GM19324 (cell line): Measurements from ENCODE around the gene KIF5C.

ENCODE experiments used
- ATAC-seq: cut with Tn5 transposase; IDR thresholded peaks from one replicate; pipeline ENCODE4 v1.9.1; 2021; ENCODE audit warnings: mild to moderate bottlenecking, moderate library complexity; ENCODE audit not compliant: unreplicated experiment, low FRiP score

KIF5C gene

DNA sequence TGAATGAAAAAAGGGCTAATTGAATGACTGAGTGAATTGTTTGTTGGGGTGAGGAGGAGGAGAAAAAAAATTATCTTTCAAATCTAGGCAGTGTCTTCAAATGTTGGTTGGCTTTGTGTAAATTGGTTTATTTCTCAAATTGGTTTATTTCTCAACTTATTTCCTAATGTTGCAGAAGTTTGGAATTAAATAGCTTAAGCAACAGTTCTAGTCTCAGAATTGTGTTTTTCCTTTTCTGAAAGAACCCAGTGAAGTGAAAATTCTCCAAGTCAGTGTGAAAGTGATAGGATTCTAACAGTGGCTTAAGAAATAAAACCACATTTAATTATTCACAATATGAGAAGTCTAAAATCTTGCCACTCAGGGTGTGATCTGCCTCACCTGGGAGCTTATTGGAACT is 108.9 kb downstream of the KIF5C start:
- no peak for ATAC-seq

DNA sequence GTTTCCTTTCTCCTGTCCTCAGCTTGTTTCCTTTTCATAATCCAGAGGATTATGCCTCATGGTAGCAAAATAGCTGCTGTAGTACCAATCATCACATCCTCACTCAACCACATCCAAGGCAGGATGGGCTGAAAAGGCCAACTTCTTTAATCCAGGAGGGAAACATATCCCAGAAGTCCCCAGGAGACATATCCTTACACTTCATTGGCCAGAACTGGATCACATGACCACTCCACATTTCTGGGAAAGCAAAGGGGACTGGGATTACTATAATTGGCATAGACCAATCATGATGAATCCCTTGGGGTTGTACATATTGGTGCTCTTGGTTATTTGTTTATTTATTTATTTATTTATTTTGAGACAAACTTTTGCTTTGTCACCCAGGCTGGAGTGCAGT is 109.4 kb downstream of the KIF5C start:
- ATAC-seq, result no peak

DNA sequence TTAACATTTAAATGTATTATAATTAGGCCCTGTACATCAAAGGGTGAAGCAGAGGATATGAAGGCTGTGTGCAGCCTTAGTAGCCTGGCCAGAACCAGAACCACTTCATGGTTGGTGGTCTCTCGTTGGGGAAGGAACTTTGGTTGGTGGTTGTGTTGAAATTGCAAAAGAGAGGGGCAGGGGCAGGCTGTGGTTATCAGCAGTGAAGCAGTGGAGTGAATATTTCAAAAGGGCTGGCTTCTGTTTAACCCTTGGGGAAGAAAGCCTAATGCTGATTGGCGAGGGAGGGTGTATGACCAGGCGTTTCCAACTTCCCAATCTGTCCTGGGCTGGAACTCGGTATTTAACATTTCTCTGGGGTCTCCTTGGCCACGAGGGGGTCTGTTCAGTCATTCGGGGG is 112.3 kb downstream of the KIF5C start:
- no peak for ATAC-seq

GRCh38 chr2:148988337-148988736 is 113.3 kb downstream of the KIF5C start:
- no peak for ATAC-seq

DNA sequence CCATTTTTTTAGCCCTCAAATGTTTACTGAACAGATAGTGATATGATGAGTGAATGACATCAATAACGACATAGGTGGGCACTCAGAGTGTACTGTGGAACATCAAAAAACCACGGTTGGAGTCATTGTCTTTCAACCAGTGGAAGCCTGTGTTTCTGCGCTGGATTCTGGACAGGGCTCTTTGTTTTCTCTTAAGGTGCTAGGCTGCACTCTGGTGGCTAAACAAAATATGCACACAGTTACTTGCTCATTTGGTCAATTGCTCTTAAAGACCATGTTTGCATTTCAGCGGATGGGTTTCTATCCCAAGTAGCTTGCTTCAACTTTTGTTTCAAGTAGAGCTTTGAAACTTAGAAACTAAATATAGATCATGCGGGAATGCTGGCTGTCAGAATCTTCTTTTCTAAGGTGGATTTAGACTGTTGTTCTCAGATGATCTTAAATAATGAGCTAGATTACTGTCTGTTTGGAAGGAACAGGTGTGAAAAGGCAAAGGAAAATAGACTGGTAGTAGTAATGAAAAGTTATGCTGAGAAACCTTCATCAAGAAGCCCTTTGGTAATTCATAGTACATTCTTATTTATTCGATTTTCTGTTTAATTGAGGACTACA is 115.0 kb downstream of the KIF5C start:
- ATAC-seq, result peak; percentile 82

- ATAC-seq, result no peak
Observed at GRCh38 chr2:148990968-148991367, 115.9 kb downstream of the KIF5C start.

- no peak for ATAC-seq
Observed at GRCh38 chr2:148992448-148992847, 117.4 kb downstream of the KIF5C start.

DNA sequence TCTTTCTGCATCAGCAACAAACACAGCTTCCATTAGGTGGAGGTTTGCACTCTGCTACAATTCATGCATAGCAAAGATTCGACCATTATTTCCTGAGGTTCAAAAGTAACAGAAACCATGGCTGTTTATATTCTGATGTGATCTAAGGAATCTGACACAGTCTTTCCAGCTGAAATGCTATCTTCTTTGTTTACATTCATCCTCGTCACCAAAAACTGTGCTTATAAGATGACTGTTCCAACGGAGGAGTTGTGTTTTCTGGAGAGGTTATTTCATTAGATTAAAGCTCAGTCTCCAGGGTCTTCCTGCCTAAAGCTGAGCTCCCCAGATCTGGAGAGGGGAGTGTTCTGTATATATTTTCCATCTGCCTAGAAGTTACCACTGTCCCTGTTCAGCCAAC is 118.3 kb downstream of the KIF5C start:
- ATAC-seq, result no peak

DNA sequence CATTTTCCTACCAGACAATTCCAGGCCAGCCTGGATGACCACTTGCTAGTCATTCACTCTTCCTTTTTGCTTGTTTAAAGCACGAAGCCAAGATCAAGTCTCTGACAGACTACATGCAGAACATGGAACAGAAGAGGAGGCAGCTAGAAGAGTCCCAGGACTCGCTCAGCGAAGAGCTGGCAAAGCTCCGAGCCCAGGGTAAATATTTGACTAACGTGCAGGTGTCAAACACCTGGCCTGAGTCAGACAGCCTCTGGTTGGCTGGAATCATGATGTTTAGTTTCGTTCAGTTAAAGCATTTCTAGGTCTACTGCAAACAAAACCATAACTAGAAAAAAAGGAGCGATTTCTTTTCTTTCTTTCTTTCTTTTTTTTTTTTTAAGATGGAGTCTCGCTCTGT is 119.3 kb downstream of the KIF5C start:
- no peak for ATAC-seq

- no peak for ATAC-seq
Observed at GRCh38 chr2:148996805-148997204, 121.8 kb downstream of the KIF5C start.

DNA sequence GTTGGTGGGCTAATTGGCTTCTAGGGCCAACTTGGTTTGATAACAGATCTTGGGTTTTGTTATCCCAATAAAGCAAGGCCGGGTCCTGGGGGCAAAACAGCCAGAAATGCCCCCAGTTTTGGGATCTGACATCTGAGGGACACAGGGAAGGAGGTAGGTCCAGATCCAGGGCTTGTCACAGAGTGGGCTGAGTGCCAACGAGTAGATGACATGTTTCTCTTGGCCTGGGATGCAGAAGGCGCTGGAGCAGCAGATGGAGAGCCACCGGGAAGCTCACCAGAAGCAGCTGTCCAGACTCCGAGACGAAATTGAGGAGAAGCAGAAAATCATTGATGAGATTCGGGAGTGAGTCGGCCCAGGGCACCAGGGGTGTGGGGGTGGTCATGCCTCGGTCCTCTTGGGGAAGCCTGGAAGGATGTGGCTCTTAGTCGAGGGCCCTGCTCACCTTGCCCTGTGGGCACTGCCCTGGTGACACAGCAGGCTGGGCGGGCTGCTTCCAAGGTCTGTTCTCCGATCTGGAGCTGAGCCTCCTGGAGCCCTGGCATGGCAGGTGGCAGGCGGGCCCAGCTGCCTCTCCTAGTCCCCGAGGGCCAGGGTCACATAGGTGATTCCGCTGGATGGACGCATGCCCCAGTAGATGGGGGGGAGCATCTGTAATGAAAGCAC is 123.3 kb downstream of the KIF5C start:
- no peak for ATAC-seq

- no peak for ATAC-seq
Observed at GRCh38 chr2:148998831-148999200, 123.8 kb downstream of the KIF5C start.

DNA sequence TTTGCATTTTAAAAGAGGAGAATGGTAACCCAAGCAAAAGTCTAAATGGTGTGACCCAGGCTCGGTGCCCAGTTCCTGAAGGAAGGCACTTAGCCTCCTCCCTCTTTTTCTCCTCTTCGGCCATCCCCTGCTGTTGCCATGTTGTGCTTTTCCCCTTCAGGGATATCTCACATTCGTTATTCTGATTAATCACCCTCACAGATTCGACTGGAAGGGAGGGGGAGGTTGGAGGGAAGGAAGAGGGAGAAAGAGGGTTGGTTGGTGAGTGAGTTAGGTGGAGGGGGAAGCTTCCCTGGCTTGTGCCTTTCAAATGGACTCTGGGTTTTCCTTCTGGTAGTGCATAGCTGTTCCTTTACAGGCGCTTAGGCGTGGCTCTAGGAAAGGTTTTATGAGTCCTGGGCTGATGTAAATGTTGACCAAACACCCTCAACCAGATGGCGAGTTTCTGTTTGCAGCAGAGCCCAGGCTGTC is 124.5 kb downstream of the KIF5C start:
- no peak for ATAC-seq

DNA sequence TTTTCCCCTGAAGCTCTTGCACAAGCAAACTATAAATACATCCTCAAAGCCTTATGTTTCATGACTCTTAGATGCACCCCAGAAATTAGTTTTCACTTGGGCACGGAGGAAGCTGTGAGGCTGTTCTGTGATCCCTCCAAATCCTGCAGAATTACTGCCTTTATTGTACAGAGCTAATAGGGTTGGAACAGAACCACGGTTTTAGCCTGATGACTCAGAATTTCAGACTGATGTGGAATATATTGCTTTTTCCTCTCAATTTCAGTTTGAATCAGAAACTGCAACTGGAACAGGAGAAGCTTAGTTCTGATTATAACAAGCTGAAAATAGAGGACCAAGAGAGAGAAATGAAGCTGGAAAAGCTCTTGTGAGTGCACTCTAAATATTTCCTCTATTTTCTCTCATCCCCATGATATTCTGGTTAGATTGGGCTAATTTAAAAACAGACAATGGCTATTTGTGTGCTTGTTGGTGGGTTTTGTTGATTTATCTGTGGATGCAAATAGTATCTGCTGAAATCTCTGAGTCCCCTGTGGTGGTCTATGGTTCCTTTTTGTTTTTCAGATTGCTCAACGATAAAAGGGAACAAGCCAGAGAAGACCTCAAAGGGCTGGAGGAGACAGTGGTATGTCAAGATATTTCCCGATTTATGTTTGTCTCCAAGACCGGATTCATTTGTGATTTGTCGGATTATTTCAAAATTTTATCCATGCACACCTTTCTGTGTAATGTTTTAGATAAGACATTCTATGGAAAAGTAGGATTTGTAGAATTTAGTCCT is 125.3 kb downstream of the KIF5C start:
- no peak for ATAC-seq

DNA sequence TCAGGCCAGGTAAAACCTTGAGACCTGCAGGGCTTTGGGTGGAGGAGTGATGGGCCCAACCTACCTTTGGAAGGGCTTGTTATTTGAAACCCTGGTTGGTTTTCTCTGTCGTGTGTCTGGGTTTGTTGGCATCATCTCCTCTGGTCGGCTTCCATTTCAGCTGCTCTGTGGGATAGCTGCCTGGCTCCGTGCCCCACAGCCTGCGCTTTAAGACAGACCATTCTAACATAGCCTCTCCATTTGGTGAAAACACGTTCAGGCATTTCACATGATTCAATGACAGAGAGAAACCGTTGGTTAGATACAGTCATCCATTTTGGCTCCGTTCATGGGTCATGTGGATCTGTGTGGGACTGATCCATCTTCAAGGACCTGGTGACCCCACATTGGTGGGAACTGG is 126.5 kb downstream of the KIF5C start:
- ATAC-seq, result no peak

DNA sequence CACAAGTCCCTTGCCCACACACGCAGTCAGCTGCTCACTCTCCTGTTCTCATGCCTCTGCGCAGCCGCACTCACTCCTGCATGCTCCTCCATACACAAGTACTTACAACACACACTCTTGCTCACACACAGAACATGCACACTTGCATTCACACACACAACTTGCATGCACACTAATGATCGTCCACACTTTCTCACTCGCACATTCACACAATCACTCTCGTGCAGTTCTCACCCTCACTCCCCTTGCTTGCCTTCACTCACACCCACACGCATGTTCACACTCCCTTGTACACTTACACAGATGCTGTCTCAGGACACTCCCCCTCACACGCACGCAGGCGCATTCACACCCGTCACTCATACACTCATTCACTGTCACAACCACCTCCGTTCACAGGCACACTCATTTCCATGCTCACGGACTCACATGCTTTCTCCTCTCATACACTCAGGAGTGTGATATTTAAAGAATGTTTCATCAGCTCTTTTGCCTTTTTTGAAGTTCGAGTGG is 127.4 kb downstream of the KIF5C start:
- ATAC-seq, result no peak

GRCh38 chr2:149002891-149003740 is 128.1 kb downstream of the KIF5C start:
- no peak for ATAC-seq

DNA sequence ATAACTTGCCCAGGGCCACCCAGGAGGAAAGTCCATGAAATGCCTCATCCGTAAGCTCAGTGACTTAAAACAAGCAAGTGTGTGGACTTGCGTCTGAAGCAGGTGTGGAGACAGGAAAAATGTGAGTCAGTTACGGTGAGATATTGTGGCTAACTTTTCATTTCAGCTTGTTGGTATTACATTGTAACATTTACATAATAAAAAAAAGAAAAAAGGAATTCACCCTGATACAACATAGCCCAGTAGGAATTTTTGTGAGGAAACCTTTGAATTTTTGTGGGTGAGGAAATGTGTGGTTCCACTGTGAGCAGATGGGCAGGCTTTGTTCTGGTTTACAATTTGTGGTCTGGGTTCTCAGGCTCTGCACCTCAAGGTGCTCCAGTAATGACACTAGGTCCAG is 129.8 kb downstream of the KIF5C start:
- no peak for ATAC-seq

DNA sequence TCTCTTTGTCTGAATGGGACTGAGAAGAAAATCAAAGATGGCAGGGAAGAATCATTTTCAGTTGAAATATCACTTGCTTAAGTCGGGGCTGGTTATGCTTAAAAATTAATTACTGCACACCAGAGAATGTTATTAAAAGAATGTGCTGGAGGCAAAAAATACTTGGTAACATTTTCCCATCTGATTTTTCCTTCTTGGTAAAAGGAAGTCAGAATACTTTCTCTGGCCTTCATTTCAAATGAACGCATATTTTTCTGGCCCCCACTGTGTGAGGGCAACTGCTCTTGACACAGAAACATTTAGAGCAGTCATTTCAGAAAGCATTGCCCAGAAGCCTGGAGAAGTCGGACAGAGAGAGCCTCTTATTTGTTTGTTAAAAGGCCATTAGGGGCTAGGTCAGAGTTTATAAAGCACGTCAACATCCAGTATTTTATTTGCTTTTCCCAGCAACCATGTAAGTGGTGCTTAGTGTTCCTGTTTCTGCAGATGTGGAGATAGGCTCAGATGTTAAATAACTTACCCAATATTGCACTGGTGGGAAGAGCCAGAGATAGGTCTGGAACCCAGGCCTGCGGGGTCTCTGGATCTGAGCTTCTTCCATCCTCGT is 130.5 kb downstream of the KIF5C start:
- ATAC-seq, result no peak

GRCh38 chr2:149006883-149007543 is 132.0 kb downstream of the KIF5C start:
- no peak for ATAC-seq
